ENCODE measurements around the gene C9orf153. TPM values are rescaled to one million over a fixed set of nuclear protein-coding genes. Genes with fewer than 3 reads are reported as not detected.

Gene C9orf153
- total and polyA plus RNA-seq, 3 donors from 2014 or later, result 5.0 to 24.4 (median 10.2) TPM

- Histone ChIP-seq H3K9me3 (no peaks in the 10 kb centered on the region), H3K4me3 (peak overlapping the region; percentile 91 to 96), H3K27me3 (no peaks in the 10 kb centered on the region), H3K27ac (peak overlapping the region; percentile 93 to 99), H3K4me1 (peaks cover 17% of the 10 kb centered on the region), H3K36me3 (ENCODE audit: low read depth, missing control alignments) (no peaks in the 10 kb centered on the region)
- DNase-seq, result no peak
- intact Hi-C loops (cut with DNase I; ENCODE audit: low total_unique reads), result no loop called here
- WGBS, 2 donors, result 0% methylated on average over 6 to 26 of the region's 31 CpGs
- TF ChIP-seq POLR2A (IDR thresholded peaks at IDR 0.05) (no peak), CTCF (IDR thresholded peaks at IDR 0.05) (no peak)
Measured at GRCh38 chr9:86281593-86282076, 22.2 kb upstream of the C9orf153 start.

GRCh38 chr9:86280580-86280979, 21.1 kb upstream of the C9orf153 start:
- intact Hi-C loops (cut with DNase I; ENCODE audit: low total_unique reads), result no loop called here
- 73 to 75% methylated on average over 7 of the region's 7 CpGs for WGBS, 2 donors
- Histone ChIP-seq H3K36me3 (ENCODE audit: low read depth, missing control alignments) (no peaks in the 10 kb centered on the region), H3K4me3 (no peak overlapping the region), H3K9me3 (no peaks in the 10 kb centered on the region), H3K4me1 (peaks cover 17% of the 10 kb centered on the region), H3K27ac (no peak overlapping the region), H3K27me3 (no peaks in the 10 kb centered on the region)
- DNase-seq, result no peak
- TF ChIP-seq POLR2A (IDR thresholded peaks at IDR 0.05) (no peak), CTCF (IDR thresholded peaks at IDR 0.05) (no peak)

- WGBS, 2 donors, result 73 to 81% methylated on average over 3 of the region's 3 CpGs
Measured at GRCh38 chr9:86279839-86280238, 20.4 kb upstream of the C9orf153 start.

GRCh38 chr9:86277072-86277471, 17.6 kb upstream of the C9orf153 start:
- no peak for TF ChIP-seq POLR2A (IDR thresholded peaks at IDR 0.05)
- TF ChIP-seq CTCF (IDR thresholded peaks at IDR 0.05), result no peak
- Histone ChIP-seq H3K27ac (no peak overlapping the region), H3K27me3 (no peaks in the 10 kb centered on the region), H3K4me1 (peaks cover 17% of the 10 kb centered on the region), H3K36me3 (ENCODE audit: low read depth, missing control alignments) (no peaks in the 10 kb centered on the region), H3K4me3 (no peak overlapping the region), H3K9me3 (no peaks in the 10 kb centered on the region)
- intact Hi-C loops (cut with DNase I; ENCODE audit: low total_unique reads), result no loop called here
- DNase-seq, result no peak
- 54 to 62% methylated on average over 1 of the region's 1 CpG for WGBS, 2 donors

More at GRCh38 chr9:86279839-86280238, 20.4 kb upstream of the C9orf153 start:
- intact Hi-C loops (cut with DNase I; ENCODE audit: low total_unique reads), result no loop called here
- no peak for TF ChIP-seq POLR2A (IDR thresholded peaks at IDR 0.05)
- no peak for TF ChIP-seq CTCF (IDR thresholded peaks at IDR 0.05)
- no peak overlapping the region for H3K27ac ChIP-seq
- no peaks in the 10 kb centered on the region for H3K36me3 ChIP-seq (ENCODE audit: low read depth, missing control alignments)
- DNase-seq, result no peak
- peaks cover 17% of the 10 kb centered on the region for H3K4me1 ChIP-seq
- no peaks in the 10 kb centered on the region for H3K9me3 ChIP-seq
- no peaks in the 10 kb centered on the region for H3K27me3 ChIP-seq
- no peak overlapping the region for H3K4me3 ChIP-seq

- DNase-seq, result no peak
- Histone ChIP-seq H3K4me1 (peaks cover 13% of the 10 kb centered on the region), H3K27ac (no peak overlapping the region), H3K4me3 (no peak overlapping the region), H3K9me3 (no peaks in the 10 kb centered on the region), H3K27me3 (no peaks in the 10 kb centered on the region), H3K36me3 (ENCODE audit: low read depth, missing control alignments) (no peaks in the 10 kb centered on the region)
- intact Hi-C loops (cut with DNase I; ENCODE audit: low total_unique reads), result no loop called here
- TF ChIP-seq POLR2A (IDR thresholded peaks at IDR 0.05), result no peak
- TF ChIP-seq CTCF (IDR thresholded peaks at IDR 0.05), result no peak
- WGBS, 2 donors, result 78 to 88% methylated on average over 3 of the region's 3 CpGs
Measured at GRCh38 chr9:86275962-86276361, 16.5 kb upstream of the C9orf153 start.

Data from testis (tissue), 3 donors.